Nephron (organoid): ENCODE data around the gene SAMD3.
"Not testable (repeated sequence)": the region's sequence is repeated elsewhere in the genome, so short reads cannot be mapped to it uniquely, and the experiment has no call there.

ENCODE experiments used
- H3K27ac Mint-ChIP-seq, 3 experiments: 2 replicates each; pipeline ENCODE4 v1.8.0; 2020; ENCODE audit warnings: mixed read lengths in 3 of 3, mild to moderate bottlenecking in 2 of 3, moderate library complexity in 1 of 3
- H3K27me3 Mint-ChIP-seq: 2 replicates; pipeline ENCODE4 v1.8.0; 2021; ENCODE audit warnings: low read depth, mild to moderate bottlenecking, moderate library complexity, mixed read lengths
- H3K36me3 Mint-ChIP-seq: 2 replicates; pipeline ENCODE4 v1.8.0; 2020; ENCODE audit warnings: low read depth, mixed read lengths
- H3K4me1 Mint-ChIP-seq: 2 replicates; pipeline ENCODE4 v1.8.0; 2020; ENCODE audit warnings: mixed read lengths
- H3K4me3 Mint-ChIP-seq, 3 experiments: 2 replicates each; pipeline ENCODE4 v1.8.0; 2020; ENCODE audit warnings: mild to moderate bottlenecking in 3 of 3, mixed read lengths in 3 of 3, moderate library complexity in 2 of 3
- H3K9me3 Mint-ChIP-seq: 2 replicates; pipeline ENCODE4 v1.8.0; 2020; ENCODE audit warnings: mixed read lengths
- CTCF ChIP-seq, 3 experiments: fragments of 200-600 bp; sonication (generic); IDR thresholded peaks; one replicate each; pipeline ENCODE4 v1.5.0; 2021; ENCODE audit warnings: antibody characterized with exemption in 3 of 3; ENCODE audit not compliant: unreplicated experiment in 3 of 3

Gene SAMD3

GRCh38 chr6:130222775-130223174 is at the start of gene SAMD3:
TSS of gene SAMD3 (minus strand) at chr6:130222951. CDS start at chr6:130215273, 7,678 bp downstream.
- Mint-ChIP-seq H3K4me3 (no peak within 1 kb of the TSS), H3K27ac (no peak within 1 kb of the TSS), H3K4me1 (no peaks in the 10 kb centered on the region), H3K27me3 (no peaks in the 10 kb centered on the region), H3K9me3 (peaks cover 3% of the 10 kb centered on the region), H3K36me3 (no peaks in the 10 kb centered on the region)
- TF ChIP-seq CTCF (IDR thresholded peaks at IDR 0.05; ENCODE audit: unreplicated experiment in 3 of 3): no peak

DNA sequence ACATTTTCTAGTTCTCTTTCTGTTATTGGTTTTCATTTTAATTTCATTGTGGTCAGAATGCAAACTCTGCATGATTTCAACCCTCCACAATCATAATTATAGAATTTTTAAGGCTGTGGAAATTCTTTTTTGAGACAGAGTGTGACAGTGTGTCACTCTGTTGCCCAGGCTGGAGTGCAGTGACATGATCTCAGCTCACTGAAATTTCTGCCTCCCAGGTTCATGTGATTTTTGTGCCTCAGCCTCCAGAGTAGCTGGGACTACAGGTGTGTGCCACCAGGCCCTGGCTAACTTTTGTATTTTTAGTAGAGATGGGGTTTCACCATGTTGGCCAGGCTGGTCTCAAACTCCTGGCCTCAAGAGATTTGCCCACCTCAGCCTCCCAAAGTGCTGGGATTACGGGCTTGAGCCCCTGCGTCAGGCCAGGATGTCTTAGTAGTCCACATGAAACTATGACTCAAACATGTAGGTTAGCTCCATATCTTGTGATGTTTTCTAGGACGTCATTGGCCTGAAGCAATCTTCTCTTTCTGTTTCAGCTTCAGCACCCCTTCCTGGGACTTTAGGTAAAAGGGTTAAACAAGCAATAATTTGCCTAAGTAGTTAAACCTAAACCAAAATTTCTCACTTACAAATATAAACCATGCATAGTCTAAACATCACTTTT is 47.4 kb upstream of the SAMD3 start:
- H3K27me3 Mint-ChIP-seq: no peaks in the 10 kb centered on the region
- H3K27ac Mint-ChIP-seq: no peak overlapping the region
- H3K9me3 Mint-ChIP-seq: peaks cover 19% of the 10 kb centered on the region
- H3K4me1 Mint-ChIP-seq: no peaks in the 10 kb centered on the region
- no peak for TF ChIP-seq CTCF (IDR thresholded peaks at IDR 0.05; ENCODE audit: unreplicated experiment in 3 of 3)
- H3K4me3 Mint-ChIP-seq: no peak overlapping the region
- H3K36me3 Mint-ChIP-seq: no peaks in the 10 kb centered on the region

DNA sequence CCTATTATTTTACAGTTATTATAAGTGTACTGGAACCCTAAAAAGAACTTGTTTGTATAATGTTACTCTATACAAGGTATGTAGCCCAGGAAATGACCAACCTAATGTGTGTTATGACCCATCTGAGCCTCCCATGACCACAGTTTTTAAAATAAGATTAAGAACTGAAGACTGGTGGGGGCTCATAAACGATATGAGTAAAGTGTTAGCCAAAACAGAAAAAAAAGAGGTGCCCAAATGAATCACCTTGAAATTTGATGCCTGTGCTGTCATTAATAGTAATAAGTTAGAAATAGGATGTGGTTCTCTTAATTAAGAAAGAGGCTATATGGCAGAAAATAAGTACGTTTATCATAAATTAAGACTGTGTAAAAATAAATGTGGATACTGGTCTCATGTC is 42.8 kb upstream of the SAMD3 start:
- H3K36me3 Mint-ChIP-seq, H3K4me3 Mint-ChIP-seq, H3K27me3 Mint-ChIP-seq, H3K4me1 Mint-ChIP-seq, H3K9me3 Mint-ChIP-seq, H3K27ac Mint-ChIP-seq: not testable (repeated sequence)

- Mint-ChIP-seq H3K4me3 (no peak overlapping the region), H3K4me1 (no peaks in the 10 kb centered on the region), H3K27me3 (no peaks in the 10 kb centered on the region), H3K9me3 (peaks cover 16% of the 10 kb centered on the region), H3K36me3 (no peaks in the 10 kb centered on the region), H3K27ac (no peak overlapping the region)
- no peak for TF ChIP-seq CTCF (IDR thresholded peaks at IDR 0.05; ENCODE audit: unreplicated experiment in 3 of 3)
Observed at GRCh38 chr6:130262008-130262407, 39.3 kb upstream of the SAMD3 start.

DNA sequence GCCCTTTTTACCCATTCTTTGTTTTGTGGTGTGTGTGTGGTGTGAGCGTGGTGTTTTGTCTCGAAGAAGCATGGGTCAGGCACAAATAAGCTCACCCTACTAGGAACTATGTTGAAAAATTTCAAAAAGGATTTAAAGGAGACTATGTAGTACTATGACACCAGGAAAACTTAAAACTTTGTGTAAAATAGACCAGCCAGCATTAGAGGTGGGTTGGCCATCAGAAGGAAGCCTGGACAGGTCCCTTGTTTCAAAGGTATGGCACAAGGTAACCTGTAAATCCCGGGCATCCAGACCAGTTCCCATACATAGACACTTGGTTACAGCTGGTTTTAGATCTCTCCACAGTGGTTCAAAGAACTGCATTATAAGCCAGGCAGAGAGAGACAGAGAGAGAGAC is 38.8 kb upstream of the SAMD3 start:
- H3K4me1 Mint-ChIP-seq, H3K27me3 Mint-ChIP-seq, H3K27ac Mint-ChIP-seq, H3K4me3 Mint-ChIP-seq, H3K36me3 Mint-ChIP-seq: not testable (repeated sequence)
- peaks cover 16% of the 10 kb centered on the region for H3K9me3 Mint-ChIP-seq

DNA sequence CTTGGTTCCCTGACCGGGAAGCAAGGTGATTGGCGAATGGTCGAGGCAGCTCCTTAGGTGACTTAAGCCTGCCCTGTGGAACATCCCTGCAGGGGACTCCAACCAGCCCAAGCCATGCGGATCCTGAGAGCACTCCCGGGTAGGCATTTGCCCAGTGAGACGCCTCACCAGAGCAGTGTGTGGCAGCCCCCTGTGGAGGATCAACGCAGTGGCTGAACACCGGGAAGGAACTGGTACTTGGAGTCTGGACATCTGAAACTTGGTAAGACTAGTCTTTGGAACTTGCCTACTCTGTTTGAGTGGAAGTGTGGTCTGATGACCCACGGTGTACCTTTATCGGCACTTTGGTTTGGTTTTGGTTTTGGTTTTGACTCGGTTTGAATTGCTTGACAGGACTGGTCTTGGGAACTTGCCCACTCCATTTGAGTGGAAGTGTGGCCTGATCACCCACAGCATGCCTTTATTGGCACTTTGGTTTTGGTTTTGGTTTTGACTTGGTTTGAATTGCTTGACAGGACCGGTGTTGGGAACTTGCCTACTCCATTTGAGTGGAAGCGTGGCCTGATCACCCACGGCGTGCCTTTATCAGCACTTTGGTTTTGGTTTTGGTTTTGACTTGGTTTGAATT is 38.0 kb upstream of the SAMD3 start:
- H3K4me1 Mint-ChIP-seq, H3K36me3 Mint-ChIP-seq, H3K27me3 Mint-ChIP-seq, H3K4me3 Mint-ChIP-seq, H3K27ac Mint-ChIP-seq: not testable (repeated sequence)
- peaks cover 16% of the 10 kb centered on the region for H3K9me3 Mint-ChIP-seq

DNA sequence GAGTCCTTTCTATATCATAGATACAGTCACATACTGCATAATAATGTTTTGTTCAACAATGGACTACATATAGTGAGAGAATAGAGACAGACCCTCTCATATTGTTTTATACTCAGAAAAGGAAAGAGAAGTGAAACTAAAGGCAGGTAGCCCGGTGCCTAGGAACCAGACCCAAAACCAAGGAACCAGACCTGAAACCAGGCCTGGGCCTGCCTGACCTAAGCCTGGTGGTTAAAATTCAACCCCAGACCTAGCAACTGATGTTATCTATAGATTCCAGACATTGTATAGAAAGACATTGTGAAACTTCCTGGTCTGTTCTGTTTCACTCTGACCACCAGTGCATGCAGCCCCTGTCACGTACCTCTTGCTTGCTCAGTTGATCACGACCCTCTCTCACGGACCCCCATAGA is 37.3 kb upstream of the SAMD3 start:
- not testable (repeated sequence) for H3K4me1 Mint-ChIP-seq, H3K27ac Mint-ChIP-seq, H3K27me3 Mint-ChIP-seq, H3K4me3 Mint-ChIP-seq, H3K36me3 Mint-ChIP-seq
- peaks cover 16% of the 10 kb centered on the region for H3K9me3 Mint-ChIP-seq

GRCh38 chr6:130259557-130259956 is 36.8 kb upstream of the SAMD3 start:
- peaks cover 16% of the 10 kb centered on the region for H3K9me3 Mint-ChIP-seq
- H3K27me3 Mint-ChIP-seq: no peaks in the 10 kb centered on the region
- H3K4me3 Mint-ChIP-seq: no peak overlapping the region
- no peak overlapping the region for H3K27ac Mint-ChIP-seq
- H3K36me3 Mint-ChIP-seq: no peaks in the 10 kb centered on the region
- no peak for TF ChIP-seq CTCF (IDR thresholded peaks at IDR 0.05; ENCODE audit: unreplicated experiment in 3 of 3)
- no peaks in the 10 kb centered on the region for H3K4me1 Mint-ChIP-seq
